Superior temporal gyrus (tissue), 1 donor: Measurements from ENCODE around the gene B9D1.

Experiments
- DNase-seq: peaks from one replicate; pipeline ENCODE4 v3.0.0-alpha.2; 2016; ENCODE audit errors: extremely low spot score

Gene B9D1

DNA sequence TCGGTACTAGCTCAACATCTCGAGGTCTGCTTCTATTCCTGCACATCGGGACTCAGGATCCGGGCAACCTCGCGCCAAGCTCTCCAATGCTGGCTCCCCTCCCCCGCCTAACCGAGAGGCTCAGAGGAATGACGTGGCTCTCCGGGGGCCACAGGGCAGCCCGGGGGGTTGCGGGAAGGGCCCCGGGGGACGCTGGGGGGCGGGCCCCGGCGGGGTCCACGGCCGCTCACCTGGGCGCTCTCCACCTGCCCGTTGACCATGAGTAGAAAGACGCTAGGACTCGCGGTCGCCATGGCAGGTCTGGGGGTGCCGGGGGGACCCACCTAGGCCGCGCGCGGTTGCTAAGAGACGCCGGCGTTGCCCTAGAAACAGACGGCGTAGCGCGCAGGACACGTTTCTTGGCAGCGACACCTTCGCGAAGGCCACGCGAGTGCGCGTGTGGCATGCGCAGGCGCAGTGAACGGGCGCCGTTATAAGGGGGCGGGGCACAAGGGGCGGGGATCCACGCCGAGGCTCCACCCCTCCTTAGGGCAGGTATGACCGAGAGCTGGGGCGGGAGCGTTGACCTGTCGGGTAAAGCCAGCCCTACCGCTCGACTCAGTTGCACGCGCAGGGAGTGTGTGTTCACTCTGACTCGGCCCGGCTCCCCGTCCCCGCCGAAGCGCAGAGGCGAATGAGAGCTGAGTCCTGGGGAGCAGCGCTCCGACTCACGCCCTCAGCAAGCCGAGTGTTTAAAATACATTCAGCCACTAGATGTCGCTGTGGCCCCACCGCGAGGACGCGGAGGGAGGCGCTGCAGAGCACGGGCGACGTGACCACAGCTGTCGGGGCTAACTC is at the start of gene B9D1:
TSS of gene B9D1 (minus strand) at position 447 of the 837 bp plus-strand sequence. CDS start at position 293, 154 bp downstream.
- DNase-seq, result peak; percentile 96

- DNase-seq, result peak; percentile 37
These were observed 49.1 kb upstream of the B9D1 start for GRCh38 chr17:19411631-19412030.

DNA sequence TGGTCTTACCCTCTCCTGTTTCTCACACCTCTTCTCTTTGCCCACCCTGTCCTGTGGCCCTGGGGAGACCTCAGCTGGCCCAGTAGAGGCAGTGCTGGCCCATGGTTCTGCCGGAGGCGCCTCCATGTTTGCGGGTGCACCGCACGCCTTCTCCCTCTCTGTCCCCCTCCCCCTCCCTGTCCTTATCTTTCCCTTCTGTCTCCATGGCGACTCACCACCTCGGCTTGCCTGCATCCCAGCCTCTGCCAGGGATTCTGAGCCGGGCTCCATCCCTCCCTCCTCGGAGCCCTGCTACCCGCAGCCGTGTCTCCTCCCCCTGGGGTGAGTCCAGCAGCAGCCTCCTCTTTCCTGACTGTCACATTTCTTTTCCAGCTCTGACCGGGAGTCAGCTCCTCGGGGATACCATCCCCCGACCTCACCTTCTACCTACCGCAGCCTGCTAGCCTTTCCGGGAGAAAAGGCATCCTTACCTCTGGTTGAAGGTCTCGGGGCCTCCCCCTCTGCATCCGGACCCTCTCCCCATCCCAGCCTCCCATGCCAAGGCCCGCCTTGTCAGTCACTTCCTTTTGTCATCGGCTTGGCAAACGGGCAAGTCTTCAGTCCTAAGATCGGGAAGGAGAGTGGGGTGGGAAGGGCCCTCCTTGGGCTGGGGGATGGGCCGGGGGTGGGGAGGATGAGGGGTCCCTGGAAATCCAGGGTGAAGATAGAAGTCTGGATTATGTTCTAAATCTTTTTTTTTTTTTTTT is 48.5 kb upstream of the B9D1 start, which contains the start of gene RNF112:
TSS of gene RNF112 (plus strand) at position 358 of the 746 bp plus-strand sequence. CDS start at position 535, 177 bp downstream.
- peak; percentile 68 for DNase-seq

DNA sequence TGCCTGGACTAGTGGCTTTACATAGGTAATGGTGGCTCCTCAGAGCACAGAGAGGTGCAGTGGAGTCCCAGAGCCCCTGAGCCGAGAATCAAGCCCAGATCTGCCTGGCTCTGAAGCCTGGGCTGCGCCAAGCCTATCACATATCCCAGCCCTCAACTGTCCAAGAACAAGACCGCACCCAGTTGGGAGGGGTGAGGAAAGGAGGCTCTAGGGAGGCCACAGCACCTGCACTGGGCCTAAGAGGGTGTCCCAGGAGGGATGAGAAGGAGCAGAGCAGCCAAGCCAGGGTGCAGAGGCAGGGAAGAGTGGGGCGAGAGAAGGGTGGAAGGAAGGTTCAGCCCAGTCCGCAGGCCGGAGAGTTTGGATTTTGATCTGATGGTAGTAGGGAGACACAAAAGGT is 47.6 kb upstream of the B9D1 start:
- no peak for DNase-seq

GRCh38 chr17:19409509-19409908 is 47.0 kb upstream of the B9D1 start:
- DNase-seq, result no peak

GRCh38 chr17:19409066-19409465 is 46.5 kb upstream of the B9D1 start:
- DNase-seq, result no peak

- DNase-seq, result no peak
These were observed 45.8 kb upstream of the B9D1 start for GRCh38 chr17:19408346-19408710.

- DNase-seq, result no peak
These were observed 45.2 kb upstream of the B9D1 start for GRCh38 chr17:19407601-19408345.

DNA sequence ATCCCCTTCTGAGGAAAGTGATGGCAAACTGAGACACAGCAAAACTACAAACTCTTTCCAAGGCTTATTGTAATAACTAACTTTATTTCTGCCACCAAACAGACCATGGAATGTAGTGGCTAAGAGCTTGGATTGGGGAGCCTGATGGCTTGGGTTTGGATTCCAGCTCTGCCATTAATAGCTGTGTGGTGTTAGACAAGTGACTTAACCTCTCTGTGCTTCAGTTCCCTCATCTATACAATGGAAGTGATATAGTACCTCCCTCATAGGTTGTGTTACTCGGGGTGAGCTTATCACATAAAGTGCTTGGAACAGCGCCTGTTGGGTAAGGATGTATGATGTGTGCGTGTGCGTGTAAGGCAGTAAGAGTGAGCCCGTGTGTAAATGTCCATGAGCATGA is 42.6 kb upstream of the B9D1 start:
- no peak for DNase-seq

- DNase-seq, result no peak
These were observed 41.7 kb upstream of the B9D1 start for GRCh38 chr17:19404264-19404663.

- no peak for DNase-seq
These were observed 40.5 kb upstream of the B9D1 start for GRCh38 chr17:19403021-19403420.

DNA sequence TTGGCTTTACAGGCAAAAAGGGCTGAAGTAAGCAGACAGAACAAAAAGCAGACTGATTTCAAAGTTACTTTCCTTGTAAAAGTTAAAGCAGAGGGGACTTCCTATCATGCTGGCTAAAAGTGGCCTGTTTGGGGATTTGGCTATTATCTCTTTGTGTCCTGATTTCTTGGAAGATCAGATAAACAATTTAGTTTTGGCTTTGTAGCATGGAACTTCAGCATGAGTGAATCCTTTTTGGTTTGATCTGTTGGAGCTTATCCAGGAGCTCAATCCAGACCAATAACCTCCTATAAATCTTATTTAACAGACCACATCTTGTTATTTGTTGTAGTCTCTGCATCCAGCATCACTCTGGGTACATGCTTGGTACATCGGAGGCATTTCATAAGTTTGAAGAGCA is 39.6 kb upstream of the B9D1 start:
- DNase-seq, result no peak

GRCh38 chr17:19401321-19402010 is 38.9 kb upstream of the B9D1 start:
- no peak for DNase-seq

DNA sequence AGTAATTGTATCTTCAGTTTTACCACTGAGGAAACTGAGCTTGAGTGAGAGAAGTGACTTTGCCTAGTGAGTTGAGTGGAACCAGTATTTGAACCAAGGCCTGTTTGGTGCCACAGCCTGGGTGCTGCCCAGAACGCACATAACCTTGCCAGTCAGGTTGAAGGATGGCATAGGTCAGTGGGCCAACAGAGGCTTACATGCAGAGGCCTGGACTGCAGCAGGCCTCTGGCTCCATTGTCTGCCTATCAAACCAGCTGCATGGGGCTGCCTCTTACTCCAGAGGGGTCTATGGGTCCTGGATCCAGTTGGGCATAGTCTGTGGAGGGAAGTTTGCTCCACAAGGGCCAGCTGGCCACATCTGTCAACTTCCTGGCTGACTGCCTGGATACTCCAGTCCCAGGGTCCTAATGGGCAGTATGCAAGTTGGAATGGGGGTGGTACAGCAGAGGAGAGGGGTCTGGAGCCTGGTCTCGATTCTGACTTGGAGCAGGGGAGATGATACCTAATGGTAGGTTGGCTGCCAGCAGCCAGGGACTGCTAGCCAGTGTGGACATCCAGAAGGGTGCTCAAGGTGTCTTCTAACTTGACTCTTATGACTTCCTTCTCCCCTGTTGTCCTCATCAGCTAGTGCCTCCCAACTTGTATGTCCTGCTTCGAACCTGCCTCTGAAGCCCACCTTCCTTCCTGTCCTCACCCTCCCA is 37.4 kb upstream of the B9D1 start:
- no peak for DNase-seq

- no peak for DNase-seq
These were observed 36.0 kb upstream of the B9D1 start for GRCh38 chr17:19398301-19399181.

DNA sequence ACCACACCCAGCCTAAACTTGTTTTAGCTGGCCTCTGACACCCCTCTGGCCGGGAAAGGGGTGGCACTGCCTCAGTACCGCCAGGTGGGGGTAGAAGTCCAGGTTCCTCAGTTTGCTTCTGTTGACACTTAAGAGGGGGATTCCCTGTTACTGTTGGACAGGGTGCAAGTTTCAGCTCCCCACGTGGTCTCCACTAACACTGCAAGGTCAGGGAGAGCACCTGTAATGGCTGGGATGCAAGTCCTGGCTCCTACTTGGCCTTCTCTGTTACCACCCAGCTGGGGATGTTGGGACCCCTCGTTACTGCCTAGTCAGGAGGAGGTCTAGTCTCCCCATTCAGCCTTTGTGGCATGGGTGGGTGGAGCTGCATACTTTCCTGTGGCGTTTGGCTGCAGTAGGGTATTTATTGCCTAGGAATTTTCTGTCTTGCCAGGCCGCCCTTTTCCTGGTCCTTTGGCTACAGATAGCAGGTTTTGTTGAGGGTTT is 35.1 kb upstream of the B9D1 start:
- no peak for DNase-seq

DNA sequence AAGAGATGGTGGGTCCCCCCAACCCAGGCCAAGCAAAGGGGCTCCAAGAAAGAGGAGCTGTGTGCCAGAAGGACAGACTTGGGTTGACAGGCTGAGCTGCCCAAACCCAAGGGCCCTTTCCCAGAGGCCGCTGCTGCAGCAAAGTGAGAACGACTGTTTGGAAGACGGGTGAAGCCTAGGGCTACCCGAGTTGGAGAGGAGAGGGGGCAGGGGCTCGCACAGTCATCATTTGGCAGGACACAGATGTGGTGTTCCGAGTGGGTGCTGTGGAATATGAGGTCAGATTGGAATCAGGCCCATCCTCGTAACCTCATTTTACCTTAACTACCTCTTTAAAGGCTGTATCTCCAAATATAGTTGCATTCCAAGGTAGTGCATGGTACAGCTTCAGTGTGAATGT is 29.8 kb upstream of the B9D1 start:
- no peak for DNase-seq

GRCh38 chr17:19391432-19391831 is 28.9 kb upstream of the B9D1 start:
- DNase-seq, result no peak

DNA sequence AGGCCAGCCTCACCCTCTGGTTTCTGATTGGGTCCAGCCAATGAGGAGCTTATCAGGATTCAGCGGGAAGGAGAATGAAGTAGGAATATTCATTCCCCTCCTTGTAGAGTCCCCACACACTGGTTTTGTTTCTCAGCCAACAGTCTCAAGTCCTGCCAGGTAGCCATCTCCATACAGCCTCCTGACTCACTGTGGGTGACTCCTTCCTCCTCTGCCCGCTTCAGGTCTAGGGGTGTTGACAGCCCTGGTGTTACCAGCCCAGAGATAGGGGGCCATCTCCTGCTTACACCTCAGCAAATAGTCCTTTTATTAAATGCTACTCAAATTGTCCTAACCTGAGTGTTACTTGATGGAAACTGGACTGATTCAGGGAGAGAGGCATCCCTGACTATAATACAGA is 28.4 kb upstream of the B9D1 start:
- no peak for DNase-seq
